ENCODE results near the gene COL15A1.
"Not testable (repeated sequence)": the region's sequence is repeated elsewhere in the genome, so short reads cannot be mapped to it uniquely, and the experiment has no call there.

COL15A1 gene

GRCh38 chr9:98943682-98944056, at the start of gene COL15A1:
Gene COL15A1, plus strand, starts transcription at chr9:98943907. Its CDS starts 155 bp downstream, at chr9:98944062.
- no peak for DNase-seq (ENCODE audit: low read depth)

GRCh38 chr9:98894171-98894570, 49.5 kb upstream of the COL15A1 start:
- DNase-seq (ENCODE audit: low read depth): no peak

- no peak for DNase-seq (ENCODE audit: low read depth)
These were observed 48.9 kb upstream of the COL15A1 start for GRCh38 chr9:98894761-98895160.

- no peak for DNase-seq (ENCODE audit: low read depth)
These were observed 47.1 kb upstream of the COL15A1 start for GRCh38 chr9:98896632-98897031.

GRCh38 chr9:98897745-98898144, 46.0 kb upstream of the COL15A1 start:
- DNase-seq (ENCODE audit: low read depth): no peak

GRCh38 chr9:98899408-98900056, 44.2 kb upstream of the COL15A1 start:
- DNase-seq (ENCODE audit: low read depth): no peak

GRCh38 chr9:98900244-98900643, 43.5 kb upstream of the COL15A1 start:
- no peak for DNase-seq (ENCODE audit: low read depth)

- no peak for DNase-seq (ENCODE audit: low read depth)
These were observed 43.0 kb upstream of the COL15A1 start for GRCh38 chr9:98900725-98901124.

- DNase-seq (ENCODE audit: low read depth): not testable (repeated sequence)
These were observed 41.9 kb upstream of the COL15A1 start for GRCh38 chr9:98901843-98902242.

- DNase-seq (ENCODE audit: low read depth): no peak
These were observed 41.2 kb upstream of the COL15A1 start for GRCh38 chr9:98902516-98902915.

GRCh38 chr9:98902925-98903324, 40.8 kb upstream of the COL15A1 start:
- DNase-seq (ENCODE audit: low read depth): no peak

GRCh38 chr9:98903961-98904411, 39.7 kb upstream of the COL15A1 start:
- no peak for DNase-seq (ENCODE audit: low read depth)

- DNase-seq (ENCODE audit: low read depth): no peak
These were observed 38.7 kb upstream of the COL15A1 start for GRCh38 chr9:98905015-98905414.

- DNase-seq (ENCODE audit: low read depth): no peak
These were observed 37.2 kb upstream of the COL15A1 start for GRCh38 chr9:98906273-98907040.

GRCh38 chr9:98907055-98907454, 36.7 kb upstream of the COL15A1 start:
- DNase-seq (ENCODE audit: low read depth): no peak

GRCh38 chr9:98908897-98909634, 34.6 kb upstream of the COL15A1 start:
- no peak for DNase-seq (ENCODE audit: low read depth)

- DNase-seq (ENCODE audit: low read depth): no peak
These were observed 33.8 kb upstream of the COL15A1 start for GRCh38 chr9:98909935-98910334.

GRCh38 chr9:98911042-98911441, 32.7 kb upstream of the COL15A1 start:
- no peak for DNase-seq (ENCODE audit: low read depth)

- not testable (repeated sequence) for DNase-seq (ENCODE audit: low read depth)
These were observed 32.0 kb upstream of the COL15A1 start for GRCh38 chr9:98911738-98912137.

GRCh38 chr9:98912450-98912849, 31.3 kb upstream of the COL15A1 start:
- no peak for DNase-seq (ENCODE audit: low read depth)

GRCh38 chr9:98913044-98913443, 30.7 kb upstream of the COL15A1 start:
- DNase-seq (ENCODE audit: low read depth): no peak

GRCh38 chr9:98913705-98914104, 30.0 kb upstream of the COL15A1 start:
- no peak for DNase-seq (ENCODE audit: low read depth)

- no peak for DNase-seq (ENCODE audit: low read depth)
These were observed 28.1 kb upstream of the COL15A1 start for GRCh38 chr9:98915599-98915998.

All from stimulated activated CD8-positive, alpha-beta memory T cell treated with anti-CD3 and anti-CD28 coated beads, Interleukin-7, amount 100 ng/mL, for 24 hours (primary cell).